HEK293T (cell line): ENCODE measurements around the gene SMC1B.

Experiments
- CTCF ChIA-PET: fragments of 350-600 bp; formaldehyde crosslinking; extraction: SDS; loops from one replicate; lab custom pipeline; 2021; ENCODE audit warnings: antibody characterized with exemption, inconsistent platforms; lab: Yijun Ruan, JAX
- POLR2A ChIA-PET: fragments of 350-600 bp; formaldehyde crosslinking; extraction: SDS; loops from one replicate; lab custom pipeline; 2020; ENCODE audit warnings: antibody characterized with exemption, inconsistent platforms; lab: Yijun Ruan, JAX
- DNase-seq: peaks from one replicate; pipeline ENCODE4 v3.0.0; 2012; ENCODE audit warnings: mixed read lengths; ENCODE audit errors: extremely low spot score
- ARNT ChIP-seq: fragments of 450-650 bp; IDR thresholded peaks from 2 replicates; pipeline ENCODE4 v1.6.1; 2017; ENCODE audit warnings: mild to moderate bottlenecking
- BHLHE40 ChIP-seq: fragments of 450-650 bp; IDR thresholded peaks from 2 replicates; pipeline ENCODE4 v1.6.1; 2016; ENCODE audit warnings: mild to moderate bottlenecking, moderate library complexity, borderline replicate concordance
- CTBP1 ChIP-seq: fragments of 450-650 bp; IDR thresholded peaks from 2 replicates; pipeline ENCODE4 v1.6.1; 2016; ENCODE audit warnings: borderline replicate concordance
- ELF4 ChIP-seq: fragments of 450-650 bp; IDR thresholded peaks from 2 replicates; pipeline ENCODE4 v1.6.1; 2017; ENCODE audit warnings: antibody characterized with exemption
- FOXA1 ChIP-seq: fragments of 450-650 bp; IDR thresholded peaks from 2 replicates; pipeline ENCODE4 v1.6.1; 2016; ENCODE audit warnings: mild to moderate bottlenecking
- FOXK2 ChIP-seq: fragments of 450-650 bp; IDR thresholded peaks from 2 replicates; pipeline ENCODE4 v1.6.1; 2016; ENCODE audit warnings: mild to moderate bottlenecking
- FOXM1 ChIP-seq: fragments of 450-650 bp; IDR thresholded peaks from 2 replicates; pipeline ENCODE4 v1.6.1; 2017; ENCODE audit warnings: mild to moderate bottlenecking, borderline replicate concordance
- HDGF ChIP-seq: fragments of 450-650 bp; IDR thresholded peaks from 2 replicates; pipeline ENCODE4 v1.6.1; 2017; ENCODE audit warnings: antibody characterized with exemption, borderline replicate concordance
- L3MBTL2 ChIP-seq: fragments of 450-650 bp; conservative IDR thresholded peaks from 2 replicates; pipeline ENCODE4 v1.6.1; 2016; ENCODE audit warnings: mild to moderate bottlenecking
- LEF1 ChIP-seq: fragments of 450-650 bp; IDR thresholded peaks from 2 replicates; pipeline ENCODE4 v1.6.1; 2017; ENCODE audit warnings: mild to moderate bottlenecking, borderline replicate concordance
- NFRKB ChIP-seq: fragments of 450-650 bp; IDR thresholded peaks from 2 replicates; pipeline ENCODE4 v1.6.1; 2016; ENCODE audit warnings: mild to moderate bottlenecking, moderate library complexity
- SP1 ChIP-seq: fragments of 450-650 bp; IDR thresholded peaks from 2 replicates; pipeline ENCODE4 v1.6.1; 2017
- SUZ12 ChIP-seq: fragments of 450-650 bp; IDR thresholded peaks from 2 replicates; pipeline ENCODE4 v1.6.1; 2016; ENCODE audit warnings: mild to moderate bottlenecking
- TARDBP ChIP-seq: fragments of 450-650 bp; IDR thresholded peaks from 2 replicates; pipeline ENCODE4 v1.6.1; 2016
- ZNF384 ChIP-seq: fragments of 450-650 bp; IDR thresholded peaks from 2 replicates; pipeline ENCODE4 v1.6.1; 2016
- TF ChIP-seq, protein P1 (sequence below): fragments of 450-650 bp; IDR thresholded peaks from 2 replicates; pipeline ENCODE4 v1.6.1; 2016

SMC1B gene

GRCh38 chr22:45425101-45425500 lies 11.7 kb upstream of the SMC1B start:
- no peak for DNase-seq
- TF ChIP-seq ELF4, result no peak
- ChIA-PET POLR2A (no interaction called here), CTCF (no interaction called here)

DNA sequence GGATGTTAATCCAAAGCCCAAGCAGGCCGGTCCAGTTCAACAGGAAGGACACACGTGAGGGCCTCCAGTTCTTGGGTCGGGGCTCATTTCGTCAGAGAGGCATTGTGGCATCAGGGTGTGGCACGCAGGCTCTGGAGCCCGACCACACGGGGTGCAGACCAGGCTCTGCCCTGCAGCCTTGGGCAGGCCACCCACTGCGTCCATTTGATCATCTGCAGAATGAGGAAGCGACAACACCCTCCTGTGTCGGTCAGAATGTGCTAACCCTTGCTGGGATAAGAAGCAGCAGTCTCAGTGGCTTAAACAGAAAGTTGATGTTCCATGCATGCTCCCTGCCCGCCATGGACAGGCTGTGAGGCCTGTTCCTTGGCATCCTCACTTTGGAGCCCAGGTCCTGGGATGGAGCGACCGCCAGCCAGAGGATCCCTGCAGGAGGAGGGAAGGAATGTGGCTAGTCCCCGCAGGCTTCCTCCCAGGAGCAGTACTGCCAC lies 10.9 kb upstream of the SMC1B start:
- POLR2A ChIA-PET, result no interaction called here
- CTCF ChIA-PET, result no interaction called here
- DNase-seq, result no peak
- TF ChIP-seq HDGF, result no peak
- no peak for TF ChIP-seq CTBP1
- TF ChIP-seq ARNT, result no peak
- no peak for TF ChIP-seq SUZ12
- TF ChIP-seq LEF1, result no peak
- no peak for TF ChIP-seq TARDBP
- no peak for TF ChIP-seq BHLHE40
- TF ChIP-seq L3MBTL2, result no peak
- TF ChIP-seq FOXA1, result no peak
- TF ChIP-seq FOXK2, result no peak

GRCh38 chr22:45423524-45423923 lies 10.1 kb upstream of the SMC1B start:
- DNase-seq, result no peak
- ChIA-PET CTCF (no interaction called here), POLR2A (no interaction called here)
- TF ChIP-seq SP1, result no peak
- no peak for TF ChIP-seq TARDBP
- TF ChIP-seq FOXM1, result no peak
- no peak for TF ChIP-seq HDGF
- TF ChIP-seq FOXK2, result no peak
- no peak for TF ChIP-seq SUZ12

GRCh38 chr22:45422237-45422983 lies 9.0 kb upstream of the SMC1B start:
- ChIA-PET POLR2A (no interaction called here), CTCF (no interaction called here)
- no peak for DNase-seq
- TF ChIP-seq SUZ12, result no peak
- TF ChIP-seq NFRKB, result no peak
- no peak for TF ChIP-seq BHLHE40
- no peak for TF ChIP-seq ELF4

DNA sequence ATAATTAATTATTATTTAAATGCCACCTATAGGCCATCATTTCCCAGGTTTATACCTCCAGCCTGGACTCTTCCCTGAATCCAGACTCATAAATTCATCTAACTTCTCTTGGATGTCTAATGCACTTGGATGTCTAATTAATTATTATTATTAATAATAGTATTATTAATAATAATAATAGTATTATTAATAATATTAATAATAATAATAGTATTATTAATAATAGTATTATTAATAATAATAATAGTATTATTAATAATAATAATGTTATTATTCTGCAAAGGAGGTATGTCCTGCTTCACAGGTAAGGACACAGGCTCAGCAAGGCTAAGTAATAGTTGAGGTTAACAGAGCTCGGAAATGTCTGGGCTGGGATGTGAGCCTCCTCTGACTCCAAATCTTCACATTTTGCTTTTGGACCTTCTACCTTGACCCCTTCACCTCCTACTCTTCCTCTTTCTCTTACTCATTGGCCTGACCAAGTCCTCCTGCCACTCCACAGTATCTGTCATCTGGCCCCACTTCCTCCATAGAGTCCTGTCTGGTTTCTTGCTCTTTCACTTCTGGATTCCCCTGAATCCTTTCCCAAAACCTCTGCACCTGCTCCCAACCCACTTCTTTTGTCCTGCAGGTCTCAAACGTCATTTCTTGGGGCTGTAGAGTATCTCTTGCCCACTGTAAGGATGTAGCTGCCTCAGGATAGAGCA lies 8.1 kb upstream of the SMC1B start:
- ChIA-PET POLR2A (no interaction called here), CTCF (no interaction called here)
- no peak for DNase-seq
- no peak for TF ChIP-seq ARNT
- TF ChIP-seq CTBP1, result no peak
- no peak for TF ChIP-seq HDGF
- TF ChIP-seq NFRKB, result no peak
- TF ChIP-seq ELF4, result no peak
- TF ChIP-seq LEF1, result no peak
- no peak for TF ChIP-seq TARDBP
- no peak for TF ChIP-seq L3MBTL2
- no peak for TF ChIP-seq BHLHE40
- TF ChIP-seq, protein P1, sequence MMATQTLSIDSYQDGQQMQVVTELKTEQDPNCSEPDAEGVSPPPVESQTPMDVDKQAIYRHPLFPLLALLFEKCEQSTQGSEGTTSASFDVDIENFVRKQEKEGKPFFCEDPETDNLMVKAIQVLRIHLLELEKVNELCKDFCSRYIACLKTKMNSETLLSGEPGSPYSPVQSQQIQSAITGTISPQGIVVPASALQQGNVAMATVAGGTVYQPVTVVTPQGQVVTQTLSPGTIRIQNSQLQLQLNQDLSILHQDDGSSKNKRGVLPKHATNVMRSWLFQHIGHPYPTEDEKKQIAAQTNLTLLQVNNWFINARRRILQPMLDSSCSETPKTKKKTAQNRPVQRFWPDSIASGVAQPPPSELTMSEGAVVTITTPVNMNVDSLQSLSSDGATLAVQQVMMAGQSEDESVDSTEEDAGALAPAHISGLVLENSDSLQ, result no peak
- TF ChIP-seq FOXM1, result no peak
- TF ChIP-seq ZNF384, result no peak

DNA sequence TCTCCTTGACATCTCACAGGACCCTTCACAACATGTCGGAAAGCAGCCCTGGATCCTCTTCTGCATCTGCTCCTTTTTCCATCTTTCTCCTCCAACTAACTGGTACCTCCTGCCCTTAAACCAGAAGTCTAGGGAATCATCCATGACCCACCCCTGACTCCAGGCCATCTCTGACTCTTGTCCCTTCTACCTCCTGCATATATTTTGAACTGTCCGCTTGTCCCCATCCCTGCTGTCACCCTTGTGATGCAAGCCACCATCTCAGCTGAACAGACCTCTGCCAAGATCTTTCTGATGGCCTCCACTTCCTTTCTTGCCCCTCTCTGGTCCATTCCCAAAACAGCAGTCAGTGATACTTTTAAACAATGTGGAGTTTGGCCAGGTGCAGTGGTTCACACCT lies 7.1 kb upstream of the SMC1B start:
- CTCF ChIA-PET, result no interaction called here
- POLR2A ChIA-PET, result no interaction called here
- TF ChIP-seq ARNT (no peak), SP1 (no peak), FOXK2 (no peak), SUZ12 (no peak), CTBP1 (no peak), NFRKB (no peak), TARDBP (no peak)
- no peak for DNase-seq

DNA sequence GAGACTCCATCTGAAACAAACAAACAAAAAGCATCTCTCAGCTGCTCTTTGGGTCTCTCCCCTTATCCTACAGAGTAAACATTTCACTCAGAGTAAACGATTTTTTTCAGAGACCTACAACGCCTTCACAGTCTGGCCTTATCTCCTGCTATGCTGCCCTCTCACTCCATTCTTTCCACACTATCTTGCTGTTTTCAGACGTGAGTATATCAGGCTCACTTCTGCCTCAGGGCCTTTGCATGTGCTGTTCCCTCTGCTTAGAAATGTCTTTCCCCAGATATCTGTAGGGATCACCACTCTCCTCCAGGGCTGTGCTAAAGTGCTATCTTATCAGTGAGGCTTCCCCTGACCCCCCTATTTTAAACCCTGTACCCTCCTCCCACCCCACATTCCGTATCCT lies 6.6 kb upstream of the SMC1B start:
- ChIA-PET POLR2A (no interaction called here), CTCF (no interaction called here)
- DNase-seq, result no peak
- TF ChIP-seq NFRKB (no peak), ELF4 (no peak), FOXM1 (no peak), SUZ12 (no peak), CTBP1 (no peak), SP1 (no peak), FOXA1 (no peak), BHLHE40 (no peak), FOXK2 (no peak), HDGF (no peak), L3MBTL2 (no peak)
- TF ChIP-seq, protein P1, result no peak
